PC-9 (cell line): ENCODE data around the gene ISM1.

Source experiments
- EZH2 ChIP-seq: fragments of 200-600 bp; sonication (generic); IDR thresholded peaks from 2 replicates; pipeline ENCODE4 v1.8.0; 2017; ENCODE audit warnings: antibody characterized with exemption, low read depth
- TF ChIP-seq, protein P1 (sequence below): fragments of 200-600 bp; sonication (generic); conservative IDR thresholded peaks from 2 replicates; pipeline ENCODE4 v1.6.1; 2017; ENCODE audit warnings: mixed run types, antibody characterized with exemption, mild to moderate bottlenecking, moderate library complexity

DNA sequence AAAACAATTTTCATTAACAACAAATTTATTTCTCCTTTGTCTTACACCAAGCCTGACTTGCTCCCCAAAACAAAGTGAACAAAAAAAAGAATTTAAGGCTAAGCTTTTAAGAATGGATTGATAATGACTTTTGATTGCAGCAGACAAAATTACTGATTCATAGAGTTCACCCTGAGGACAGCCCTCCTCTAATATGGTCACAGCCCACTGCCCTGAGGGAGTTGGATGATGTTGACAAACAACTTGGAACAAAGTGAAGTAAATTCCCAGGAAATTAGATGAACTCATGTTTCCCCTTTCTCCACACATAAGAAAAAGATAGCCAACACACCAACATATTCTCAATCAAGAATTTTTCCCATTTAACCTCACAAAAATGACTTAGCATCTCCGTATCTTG lies 7.7 kb upstream of the ISM1 start:
- TF ChIP-seq, protein P1, sequence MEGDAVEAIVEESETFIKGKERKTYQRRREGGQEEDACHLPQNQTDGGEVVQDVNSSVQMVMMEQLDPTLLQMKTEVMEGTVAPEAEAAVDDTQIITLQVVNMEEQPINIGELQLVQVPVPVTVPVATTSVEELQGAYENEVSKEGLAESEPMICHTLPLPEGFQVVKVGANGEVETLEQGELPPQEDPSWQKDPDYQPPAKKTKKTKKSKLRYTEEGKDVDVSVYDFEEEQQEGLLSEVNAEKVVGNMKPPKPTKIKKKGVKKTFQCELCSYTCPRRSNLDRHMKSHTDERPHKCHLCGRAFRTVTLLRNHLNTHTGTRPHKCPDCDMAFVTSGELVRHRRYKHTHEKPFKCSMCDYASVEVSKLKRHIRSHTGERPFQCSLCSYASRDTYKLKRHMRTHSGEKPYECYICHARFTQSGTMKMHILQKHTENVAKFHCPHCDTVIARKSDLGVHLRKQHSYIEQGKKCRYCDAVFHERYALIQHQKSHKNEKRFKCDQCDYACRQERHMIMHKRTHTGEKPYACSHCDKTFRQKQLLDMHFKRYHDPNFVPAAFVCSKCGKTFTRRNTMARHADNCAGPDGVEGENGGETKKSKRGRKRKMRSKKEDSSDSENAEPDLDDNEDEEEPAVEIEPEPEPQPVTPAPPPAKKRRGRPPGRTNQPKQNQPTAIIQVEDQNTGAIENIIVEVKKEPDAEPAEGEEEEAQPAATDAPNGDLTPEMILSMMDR: no peak
- no peak for TF ChIP-seq EZH2
